Tibial nerve (tissue), 4 donors: ENCODE data around the gene ATP2C2.

Experiments used
- CTCF ChIP-seq, 5 experiments: fragments of 200-600 bp in 3 of 5; fragments of 450-650 bp in 2 of 5; sonication (generic) in 3 of 5; IDR thresholded peaks; one replicate each; pipeline ENCODE4 v1.5.1; 2016 to 2019; ENCODE audit warnings: antibody characterized with exemption in 5 of 5, mild to moderate bottlenecking in 3 of 5, moderate library complexity in 2 of 5
- EP300 ChIP-seq, 2 donors: sonication (generic); formaldehyde crosslinking; IDR thresholded peaks; one replicate each; pipeline ENCODE4 v1.6.1; 2017; ENCODE audit warnings: antibody characterized with exemption in 2 of 2, mild to moderate bottlenecking in 1 of 2
- POLR2A ChIP-seq, 2 donors: fragments of 450-650 bp; IDR thresholded peaks; one replicate each; pipeline ENCODE4 v1.6.1; 2017; ENCODE audit warnings: antibody characterized with exemption in 2 of 2, mild to moderate bottlenecking in 2 of 2, moderate library complexity in 2 of 2

- TF ChIP-seq POLR2A (IDR thresholded peaks at IDR 0.05) (no peak), EP300 (IDR thresholded peaks at IDR 0.05) (no peak), CTCF (IDR thresholded peaks at IDR 0.05) (no peak)
Measured at GRCh38 chr16:84444476-84444875, 76.1 kb downstream of the ATP2C2 start.
